ENCODE data around the gene NT5C3B.

The NT5C3B gene

GRCh38 chr17:41825175-41825845 lies 10.7 kb downstream of the NT5C3B start:
- TF ChIP-seq CTCF (IDR thresholded peaks at IDR 0.05; ENCODE audit: borderline replicate concordance, extremely low read depth, low read length, poor library complexity, severe bottlenecking) (no peak), EZH2 (IDR thresholded peaks at IDR 0.05; ENCODE audit: borderline replicate concordance, low read depth, low read length, severe bottlenecking) (no peak)
- H3K9me3 ChIP-seq (ENCODE audit: insufficient read depth, low read length, severe bottlenecking): no peaks in the 10 kb centered on the region
- H3K27ac ChIP-seq (ENCODE audit: low read length): no peak overlapping the region
- no peak overlapping the region for H3K4me3 ChIP-seq (ENCODE audit: low read depth in 1 of 2, low read length in 2 of 2)
- H3K4me1 ChIP-seq (ENCODE audit: insufficient read depth, low read length): no peaks in the 10 kb centered on the region
- H3K27me3 ChIP-seq (ENCODE audit: insufficient read depth, low read length, poor library complexity): no peaks in the 10 kb centered on the region
- no peak overlapping the region for H3K9ac ChIP-seq (ENCODE audit: low read depth, low read length)
- no peak overlapping the region for H2AFZ ChIP-seq (ENCODE audit: low read depth, low read length)
- H3K4me2 ChIP-seq (ENCODE audit: insufficient read depth, low read length): no peak overlapping the region
- H3K79me2 ChIP-seq (ENCODE audit: insufficient read depth, low read length): no peaks in the 10 kb centered on the region
- DNase-seq (no peak), ATAC-seq (ENCODE audit: insufficient read depth, low read depth) (no peak)
- peaks cover 6% of the 10 kb centered on the region; the same call in 1 of the 2 replicates for H3K36me3 ChIP-seq (ENCODE audit: insufficient read depth, low read length)
- no peaks in the 10 kb centered on the region for H4K20me1 ChIP-seq (ENCODE audit: insufficient read depth, low read length)

- no peak for ATAC-seq (ENCODE audit: insufficient read depth, low read depth)
- H3K4me3 ChIP-seq (ENCODE audit: low read depth in 1 of 2, low read length in 2 of 2): no peak overlapping the region
- peaks cover 6% of the 10 kb centered on the region; the same call in 1 of the 2 replicates for H3K36me3 ChIP-seq (ENCODE audit: insufficient read depth, low read length)
- no peak overlapping the region for H3K4me2 ChIP-seq (ENCODE audit: insufficient read depth, low read length)
- no peaks in the 10 kb centered on the region for H3K27me3 ChIP-seq (ENCODE audit: insufficient read depth, low read length, poor library complexity)
- H3K79me2 ChIP-seq (ENCODE audit: insufficient read depth, low read length): no peaks in the 10 kb centered on the region
- H3K9ac ChIP-seq (ENCODE audit: low read depth, low read length): no peak overlapping the region
- H2AFZ ChIP-seq (ENCODE audit: low read depth, low read length): no peak overlapping the region
- H4K20me1 ChIP-seq (ENCODE audit: insufficient read depth, low read length): no peaks in the 10 kb centered on the region
- H3K4me1 ChIP-seq (ENCODE audit: insufficient read depth, low read length): no peaks in the 10 kb centered on the region
- H3K27ac ChIP-seq (ENCODE audit: low read length): no peak overlapping the region
- DNase-seq: no peak
- no peak for TF ChIP-seq EZH2 (IDR thresholded peaks at IDR 0.05; ENCODE audit: borderline replicate concordance, low read depth, low read length, severe bottlenecking)
- TF ChIP-seq CTCF (IDR thresholded peaks at IDR 0.05; ENCODE audit: borderline replicate concordance, extremely low read depth, low read length, poor library complexity, severe bottlenecking): no peak
- H3K9me3 ChIP-seq (ENCODE audit: insufficient read depth, low read length, severe bottlenecking): no peaks in the 10 kb centered on the region
These were observed 11.9 kb downstream of the NT5C3B start for GRCh38 chr17:41824086-41824485.

- H3K36me3 ChIP-seq (ENCODE audit: insufficient read depth, low read length): peaks cover 4% of the 10 kb centered on the region; the same call in 1 of the 2 replicates
These were observed 12.5 kb downstream of the NT5C3B start for GRCh38 chr17:41823580-41823979.

More at GRCh38 chr17:41823580-41823979, 12.5 kb downstream of the NT5C3B start:
- H2AFZ ChIP-seq (ENCODE audit: low read depth, low read length): no peak overlapping the region
- ATAC-seq (ENCODE audit: insufficient read depth, low read depth): no peak
- no peak for DNase-seq
- H3K9me3 ChIP-seq (ENCODE audit: insufficient read depth, low read length, severe bottlenecking): no peaks in the 10 kb centered on the region
- no peak overlapping the region for H3K4me2 ChIP-seq (ENCODE audit: insufficient read depth, low read length)
- no peak overlapping the region for H3K4me3 ChIP-seq (ENCODE audit: low read depth in 1 of 2, low read length in 2 of 2)
- H3K79me2 ChIP-seq (ENCODE audit: insufficient read depth, low read length): no peaks in the 10 kb centered on the region
- no peaks in the 10 kb centered on the region for H3K27me3 ChIP-seq (ENCODE audit: insufficient read depth, low read length, poor library complexity)
- no peak for TF ChIP-seq EZH2 (IDR thresholded peaks at IDR 0.05; ENCODE audit: borderline replicate concordance, low read depth, low read length, severe bottlenecking)
- no peak for TF ChIP-seq CTCF (IDR thresholded peaks at IDR 0.05; ENCODE audit: borderline replicate concordance, extremely low read depth, low read length, poor library complexity, severe bottlenecking)
- H4K20me1 ChIP-seq (ENCODE audit: insufficient read depth, low read length): no peaks in the 10 kb centered on the region
- H3K27ac ChIP-seq (ENCODE audit: low read length): no peak overlapping the region
- H3K4me1 ChIP-seq (ENCODE audit: insufficient read depth, low read length): no peaks in the 10 kb centered on the region
- no peak overlapping the region for H3K9ac ChIP-seq (ENCODE audit: low read depth, low read length)

Data from DND-41 (cell line).